ENCODE data around the gene SORD.

DNA sequence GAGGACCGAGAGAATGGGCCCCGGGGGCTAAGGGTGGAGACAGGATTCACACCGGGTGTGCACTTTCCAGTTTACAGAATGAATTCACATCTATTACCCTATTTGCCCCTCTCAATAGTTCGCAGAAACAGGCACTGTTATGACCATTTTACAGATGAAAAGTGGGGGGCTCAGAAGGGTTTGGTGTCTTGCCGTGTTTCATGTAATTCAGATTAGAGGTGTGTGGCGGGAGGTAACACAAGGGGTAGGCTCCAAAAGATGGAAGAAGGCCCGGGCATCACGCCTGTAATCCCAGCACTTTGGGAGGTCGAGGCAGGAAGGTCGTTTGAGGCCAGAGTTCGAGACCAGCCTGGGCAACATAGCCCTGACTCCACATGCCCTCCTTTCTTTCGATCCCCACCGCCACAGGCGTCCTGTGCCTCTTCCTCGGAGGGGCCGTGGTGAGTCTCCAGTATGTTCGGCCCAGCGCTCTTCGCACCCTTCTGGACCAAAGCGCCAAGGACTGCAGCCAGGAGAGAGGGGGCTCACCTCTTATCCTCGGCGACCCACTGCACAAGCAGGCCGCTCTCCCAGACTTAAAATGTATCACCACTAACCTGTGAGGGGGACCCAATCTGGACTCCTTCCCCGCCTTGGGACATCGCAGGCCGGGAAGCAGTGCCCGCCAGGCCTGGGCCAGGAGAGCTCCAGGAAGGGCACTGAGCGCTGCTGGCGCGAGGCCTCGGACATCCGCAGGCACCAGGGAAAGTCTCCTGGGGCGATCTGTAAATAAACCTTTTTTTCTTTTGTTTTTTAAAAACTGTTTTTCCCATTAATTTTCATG is 94.5 kb downstream of the SORD start:
- TF ChIP-seq JUND (IDR thresholded peaks at IDR 0.05; ENCODE audit: low read depth, low read length) (no peak), HDGF (IDR thresholded peaks at IDR 0.05) (no peak), EZH2 (IDR thresholded peaks at IDR 0.05; ENCODE audit: borderline replicate concordance, control insufficient read depth, low read depth, low read length) (no peak)
- TF ChIP-seq, protein P1, sequence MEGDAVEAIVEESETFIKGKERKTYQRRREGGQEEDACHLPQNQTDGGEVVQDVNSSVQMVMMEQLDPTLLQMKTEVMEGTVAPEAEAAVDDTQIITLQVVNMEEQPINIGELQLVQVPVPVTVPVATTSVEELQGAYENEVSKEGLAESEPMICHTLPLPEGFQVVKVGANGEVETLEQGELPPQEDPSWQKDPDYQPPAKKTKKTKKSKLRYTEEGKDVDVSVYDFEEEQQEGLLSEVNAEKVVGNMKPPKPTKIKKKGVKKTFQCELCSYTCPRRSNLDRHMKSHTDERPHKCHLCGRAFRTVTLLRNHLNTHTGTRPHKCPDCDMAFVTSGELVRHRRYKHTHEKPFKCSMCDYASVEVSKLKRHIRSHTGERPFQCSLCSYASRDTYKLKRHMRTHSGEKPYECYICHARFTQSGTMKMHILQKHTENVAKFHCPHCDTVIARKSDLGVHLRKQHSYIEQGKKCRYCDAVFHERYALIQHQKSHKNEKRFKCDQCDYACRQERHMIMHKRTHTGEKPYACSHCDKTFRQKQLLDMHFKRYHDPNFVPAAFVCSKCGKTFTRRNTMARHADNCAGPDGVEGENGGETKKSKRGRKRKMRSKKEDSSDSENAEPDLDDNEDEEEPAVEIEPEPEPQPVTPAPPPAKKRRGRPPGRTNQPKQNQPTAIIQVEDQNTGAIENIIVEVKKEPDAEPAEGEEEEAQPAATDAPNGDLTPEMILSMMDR (IDR thresholded peaks at IDR 0.05 in 2 of 3, conservative IDR thresholded peaks at IDR 0.05 in 1 of 3; ENCODE audit: control insufficient read depth in 2 of 3, extremely low read depth in 1 of 3, insufficient read depth in 1 of 3, low read depth in 3 of 3, low read length in 3 of 3), result no peak
- TF ChIP-seq, protein P2, sequence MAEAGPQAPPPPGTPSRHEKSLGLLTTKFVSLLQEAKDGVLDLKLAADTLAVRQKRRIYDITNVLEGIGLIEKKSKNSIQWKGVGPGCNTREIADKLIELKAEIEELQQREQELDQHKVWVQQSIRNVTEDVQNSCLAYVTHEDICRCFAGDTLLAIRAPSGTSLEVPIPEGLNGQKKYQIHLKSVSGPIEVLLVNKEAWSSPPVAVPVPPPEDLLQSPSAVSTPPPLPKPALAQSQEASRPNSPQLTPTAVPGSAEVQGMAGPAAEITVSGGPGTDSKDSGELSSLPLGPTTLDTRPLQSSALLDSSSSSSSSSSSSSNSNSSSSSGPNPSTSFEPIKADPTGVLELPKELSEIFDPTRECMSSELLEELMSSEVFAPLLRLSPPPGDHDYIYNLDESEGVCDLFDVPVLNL (IDR thresholded peaks at IDR 0.05; ENCODE audit: low read depth, low read length), result no peak
- TF ChIP-seq, protein P3, sequence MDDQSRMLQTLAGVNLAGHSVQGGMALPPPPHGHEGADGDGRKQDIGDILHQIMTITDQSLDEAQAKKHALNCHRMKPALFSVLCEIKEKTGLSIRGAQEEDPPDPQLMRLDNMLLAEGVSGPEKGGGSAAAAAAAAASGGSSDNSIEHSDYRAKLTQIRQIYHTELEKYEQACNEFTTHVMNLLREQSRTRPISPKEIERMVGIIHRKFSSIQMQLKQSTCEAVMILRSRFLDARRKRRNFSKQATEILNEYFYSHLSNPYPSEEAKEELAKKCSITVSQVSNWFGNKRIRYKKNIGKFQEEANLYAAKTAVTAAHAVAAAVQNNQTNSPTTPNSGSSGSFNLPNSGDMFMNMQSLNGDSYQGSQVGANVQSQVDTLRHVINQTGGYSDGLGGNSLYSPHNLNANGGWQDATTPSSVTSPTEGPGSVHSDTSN (IDR thresholded peaks at IDR 0.05; ENCODE audit: insufficient replicate concordance, low read depth, low read length), result no peak

Measured in GM12878 (cell line).